ENCODE measurements around the gene LRRC43. TPM values are rescaled to one million over a fixed set of nuclear protein-coding genes. Genes with fewer than 3 reads are reported as not detected.

The LRRC43 gene
- total RNA-seq, 4 donors from 2014 or later, result 0.64 TPM; not detected in 3

DNA sequence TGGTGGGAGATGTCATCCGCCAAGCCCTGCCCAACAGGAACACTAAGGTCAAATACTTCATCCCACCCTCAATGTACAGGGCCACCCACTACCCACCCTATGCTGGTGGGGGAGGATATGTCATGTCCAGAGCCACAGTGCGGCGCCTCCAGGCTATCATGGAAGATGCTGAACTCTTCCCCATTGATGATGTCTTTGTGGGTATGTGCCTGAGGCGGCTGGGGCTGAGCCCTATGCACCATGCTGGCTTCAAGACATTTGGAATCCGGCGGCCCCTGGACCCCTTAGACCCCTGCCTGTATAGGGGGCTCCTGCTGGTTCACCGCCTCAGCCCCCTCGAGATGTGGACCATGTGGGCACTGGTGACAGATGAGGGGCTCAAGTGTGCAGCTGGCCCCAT, 24.1 kb downstream of the LRRC43 start:
- Histone ChIP-seq H3K27ac (no peak overlapping the region), H3K4me1 (peaks cover 0 to 20% (median 14%) of the 10 kb centered on the region in 4 donors), H3K4me3 (no peak overlapping the region), H3K9me3 (no peaks in the 10 kb centered on the region), H3K27me3 (peaks cover 39% of the 10 kb centered on the region), H3K36me3 (peaks cover 0 to 29% (median 8%) of the 10 kb centered on the region in 4 donors)
- intact Hi-C loops (cut with DNase I; ENCODE audit: low total_unique reads) (no loop called here), in situ Hi-C loops (cut with MboI; ENCODE audit: low pct_ligation_motif_present in 1 of 4, low pct_unique_long_range_greater_than_20kb in 1 of 4, low sequenced_read_pairs in 3 of 4) (no loop called here)
- no peak for TF ChIP-seq POLR2AphosphoS5 (IDR thresholded peaks at IDR 0.05)
- TF ChIP-seq POLR2A (IDR thresholded peaks at IDR 0.05), result no peak
- TF ChIP-seq EP300 (IDR thresholded peaks at IDR 0.05; ENCODE audit: low read depth), result no peak
- TF ChIP-seq, protein P1, sequence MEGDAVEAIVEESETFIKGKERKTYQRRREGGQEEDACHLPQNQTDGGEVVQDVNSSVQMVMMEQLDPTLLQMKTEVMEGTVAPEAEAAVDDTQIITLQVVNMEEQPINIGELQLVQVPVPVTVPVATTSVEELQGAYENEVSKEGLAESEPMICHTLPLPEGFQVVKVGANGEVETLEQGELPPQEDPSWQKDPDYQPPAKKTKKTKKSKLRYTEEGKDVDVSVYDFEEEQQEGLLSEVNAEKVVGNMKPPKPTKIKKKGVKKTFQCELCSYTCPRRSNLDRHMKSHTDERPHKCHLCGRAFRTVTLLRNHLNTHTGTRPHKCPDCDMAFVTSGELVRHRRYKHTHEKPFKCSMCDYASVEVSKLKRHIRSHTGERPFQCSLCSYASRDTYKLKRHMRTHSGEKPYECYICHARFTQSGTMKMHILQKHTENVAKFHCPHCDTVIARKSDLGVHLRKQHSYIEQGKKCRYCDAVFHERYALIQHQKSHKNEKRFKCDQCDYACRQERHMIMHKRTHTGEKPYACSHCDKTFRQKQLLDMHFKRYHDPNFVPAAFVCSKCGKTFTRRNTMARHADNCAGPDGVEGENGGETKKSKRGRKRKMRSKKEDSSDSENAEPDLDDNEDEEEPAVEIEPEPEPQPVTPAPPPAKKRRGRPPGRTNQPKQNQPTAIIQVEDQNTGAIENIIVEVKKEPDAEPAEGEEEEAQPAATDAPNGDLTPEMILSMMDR (IDR thresholded peaks at IDR 0.05), result no peak
- 94% methylated on average over 7 of the region's 8 CpGs; no CpG with 5 or more reads in 1 of the 2 donors for WGBS, 2 donors (ENCODE audit: low coverage in 1 of 2)
- DNase-seq, result no peak

DNA sequence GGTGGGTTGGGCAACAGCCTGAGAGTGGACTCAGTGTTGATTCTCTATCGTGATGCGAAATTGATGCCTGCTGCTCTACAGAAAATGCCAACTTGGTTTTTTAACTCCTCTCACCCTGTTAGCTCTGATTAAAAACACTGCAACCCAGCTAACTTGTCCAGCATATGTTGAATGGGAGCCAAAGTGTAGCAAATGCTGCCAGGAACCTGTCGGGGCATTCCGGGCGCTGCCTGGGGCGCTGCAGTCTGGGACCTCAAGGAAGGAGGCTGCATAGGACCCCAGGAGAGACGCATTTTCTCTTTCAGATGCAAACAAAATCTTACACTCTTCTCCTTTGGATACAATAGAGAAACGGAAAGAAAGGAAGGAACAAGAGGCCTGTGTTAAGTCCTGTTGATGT, 24.5 kb downstream of the LRRC43 start:
- in situ Hi-C loops (cut with MboI; ENCODE audit: low pct_ligation_motif_present in 1 of 4, low pct_unique_long_range_greater_than_20kb in 1 of 4, low sequenced_read_pairs in 3 of 4), result no loop called here
- Histone ChIP-seq H3K27me3 (peaks cover 34% of the 10 kb centered on the region), H3K4me1 (peaks cover 0 to 20% (median 14%) of the 10 kb centered on the region in 4 donors), H3K27ac (no peak overlapping the region), H3K9me3 (no peaks in the 10 kb centered on the region), H3K36me3 (peaks cover 0 to 33% (median 10%) of the 10 kb centered on the region in 4 donors), H3K4me3 (no peak overlapping the region)
- DNase-seq, result no peak
- TF ChIP-seq POLR2AphosphoS5 (IDR thresholded peaks at IDR 0.05), result no peak
- no peak for TF ChIP-seq POLR2A (IDR thresholded peaks at IDR 0.05)
- TF ChIP-seq, protein P1 (IDR thresholded peaks at IDR 0.05), result no peak
- TF ChIP-seq EP300 (IDR thresholded peaks at IDR 0.05; ENCODE audit: low read depth), result no peak
- intact Hi-C loops (cut with DNase I; ENCODE audit: low total_unique reads), result no loop called here
- 85 to 90% methylated on average over 4 to 8 of the region's 8 CpGs for WGBS, 2 donors (ENCODE audit: low coverage in 1 of 2)

DNA sequence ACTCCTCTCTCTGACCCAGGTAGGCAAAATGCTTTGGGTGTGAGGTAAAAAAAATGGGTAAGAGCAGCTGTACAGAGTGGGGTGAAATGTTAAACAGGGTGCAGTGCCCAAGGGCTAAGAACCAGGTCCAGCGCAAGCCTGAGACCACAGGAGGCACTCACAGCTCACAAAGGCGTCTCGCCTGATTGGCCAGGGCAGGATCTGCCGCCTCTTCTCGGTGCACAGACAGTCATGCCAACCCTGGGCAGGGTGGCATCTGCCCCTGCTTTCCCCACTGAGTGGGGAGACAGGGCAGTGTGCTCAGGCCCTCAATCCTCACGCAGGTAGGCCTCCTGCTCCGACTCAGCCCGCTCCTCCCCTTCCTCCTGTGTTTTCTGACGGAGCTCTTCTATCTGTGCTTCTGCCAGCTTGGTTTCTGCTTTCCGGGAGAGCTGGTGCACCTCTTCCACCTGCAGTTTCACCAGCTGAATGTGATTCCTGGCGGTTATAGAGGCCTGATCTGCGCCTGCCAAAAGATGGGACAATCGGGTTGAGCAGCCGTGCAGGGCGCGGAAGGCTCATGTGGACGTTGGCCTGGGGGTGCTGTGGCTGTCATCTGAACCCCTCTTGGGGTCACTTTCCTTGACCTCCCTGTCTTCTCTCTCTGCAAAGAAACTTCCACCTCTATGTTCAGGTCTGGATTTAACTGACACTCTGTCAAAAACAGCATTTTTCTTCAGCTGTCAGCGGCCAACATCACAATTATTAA, 25.3 kb downstream of the LRRC43 start:
- no peak overlapping the region for H3K4me3 ChIP-seq
- no peak overlapping the region for H3K27ac ChIP-seq
- H3K27me3 ChIP-seq, result peaks cover 26% of the 10 kb centered on the region
- in situ Hi-C loops (cut with MboI; ENCODE audit: low pct_ligation_motif_present in 1 of 4, low pct_unique_long_range_greater_than_20kb in 1 of 4, low sequenced_read_pairs in 3 of 4), result no loop called here
- TF ChIP-seq POLR2A (IDR thresholded peaks at IDR 0.05), result no peak
- TF ChIP-seq POLR2AphosphoS5 (IDR thresholded peaks at IDR 0.05), result no peak
- TF ChIP-seq EP300 (IDR thresholded peaks at IDR 0.05; ENCODE audit: low read depth), result no peak
- TF ChIP-seq, protein P1 (IDR thresholded peaks at IDR 0.05), result no peak
- H3K36me3 ChIP-seq, result peaks cover 0 to 40% (median 14%) of the 10 kb centered on the region in 4 donors
- H3K9me3 ChIP-seq, result no peaks in the 10 kb centered on the region
- intact Hi-C loops (cut with DNase I; ENCODE audit: low total_unique reads), result no loop called here
- peaks cover 0 to 13% (median 9%) of the 10 kb centered on the region in 4 donors for H3K4me1 ChIP-seq
- DNase-seq, result no peak
- WGBS, 2 donors (ENCODE audit: low coverage in 1 of 2), result 90 to 91% methylated on average over 1 to 18 of the region's 18 CpGs

DNA sequence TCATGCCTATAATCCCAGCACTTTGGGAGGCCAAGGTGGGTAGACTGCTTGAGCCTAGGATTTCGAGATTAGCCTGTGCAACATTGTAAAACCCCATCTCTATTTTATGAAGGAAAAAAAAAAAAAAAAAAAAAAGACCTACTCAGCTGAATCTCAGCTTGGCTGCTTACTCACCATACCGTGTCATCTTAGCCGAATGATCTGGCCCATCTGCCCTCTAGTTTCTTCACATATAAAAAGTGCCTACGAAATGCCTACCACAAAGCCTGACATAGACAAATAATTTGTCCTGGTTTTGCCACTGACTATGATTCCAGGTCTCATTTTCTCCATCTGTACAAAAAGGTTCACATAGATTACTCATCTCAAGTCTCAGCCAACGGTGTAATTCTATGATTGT, 32.8 kb downstream of the LRRC43 start:
- Histone ChIP-seq H3K9me3 (no peaks in the 10 kb centered on the region), H3K27me3 (no peaks in the 10 kb centered on the region), H3K4me1 (no peaks in the 10 kb centered on the region), H3K4me3 (no peak overlapping the region), H3K36me3 (peaks cover 0 to 83% (median 37%) of the 10 kb centered on the region in 4 donors), H3K27ac (no peak overlapping the region)
- 88 to 92% methylated on average over 4 to 5 of the region's 5 CpGs for WGBS, 2 donors (ENCODE audit: low coverage in 1 of 2)
- intact Hi-C loops (cut with DNase I; ENCODE audit: low total_unique reads) (no loop called here), in situ Hi-C loops (cut with MboI; ENCODE audit: low pct_ligation_motif_present in 1 of 4, low pct_unique_long_range_greater_than_20kb in 1 of 4, low sequenced_read_pairs in 3 of 4) (no loop called here)
- TF ChIP-seq POLR2A (IDR thresholded peaks at IDR 0.05), result no peak
- TF ChIP-seq, protein P1 (IDR thresholded peaks at IDR 0.05), result no peak
- no peak for TF ChIP-seq EP300 (IDR thresholded peaks at IDR 0.05; ENCODE audit: low read depth)
- no peak for TF ChIP-seq POLR2AphosphoS5 (IDR thresholded peaks at IDR 0.05)
- DNase-seq, result no peak
